CD4-positive, alpha-beta T cell treated with Interferon alpha-2 for 1 hour (primary cell): ENCODE measurements around the gene PTGR3.

Source experiments
- DNase-seq, 2 donors: peaks; one replicate each; pipeline ENCODE4 v3.0.0-alpha.2; 2020 to 2022

The PTGR3 gene

DNA sequence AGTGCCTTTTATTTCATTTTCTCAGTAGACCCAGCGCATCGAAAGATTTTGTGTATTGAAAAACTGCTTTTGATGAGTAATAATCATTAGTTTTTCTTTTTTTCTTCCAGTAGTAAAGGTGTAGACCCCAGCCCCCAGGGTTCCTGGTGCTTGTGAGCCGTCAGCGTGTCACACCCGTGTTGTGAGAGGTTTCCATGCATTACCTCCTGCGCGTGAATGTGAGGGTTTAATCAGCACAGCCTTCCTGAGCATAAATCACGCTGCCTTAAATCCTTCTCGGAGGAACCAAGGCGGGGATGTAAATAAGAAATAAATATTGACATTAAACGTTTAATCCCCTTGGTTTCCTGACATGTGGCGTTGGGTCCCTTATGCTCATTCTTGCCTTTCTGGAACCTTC is 26.0 kb upstream of the PTGR3 start:
- DNase-seq: no peak

DNA sequence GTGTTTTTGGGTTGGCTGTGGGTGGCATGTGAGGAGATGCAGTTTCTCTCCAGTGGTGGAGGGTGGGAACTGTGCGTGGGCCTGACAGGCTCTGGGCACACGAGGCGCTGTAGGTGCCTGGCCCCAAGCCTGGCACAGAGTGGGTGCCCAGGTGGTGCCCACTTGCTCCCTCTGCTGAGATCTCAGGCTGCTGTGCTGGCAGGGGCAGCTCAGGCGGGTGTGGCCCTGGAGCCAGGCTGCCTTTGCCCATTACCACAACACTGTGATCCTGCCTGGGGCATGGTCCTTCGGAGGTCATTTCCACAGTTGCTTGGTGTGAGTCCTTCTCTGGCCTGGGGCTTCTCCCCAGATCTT is 22.1 kb upstream of the PTGR3 start:
- DNase-seq: no peak

DNA sequence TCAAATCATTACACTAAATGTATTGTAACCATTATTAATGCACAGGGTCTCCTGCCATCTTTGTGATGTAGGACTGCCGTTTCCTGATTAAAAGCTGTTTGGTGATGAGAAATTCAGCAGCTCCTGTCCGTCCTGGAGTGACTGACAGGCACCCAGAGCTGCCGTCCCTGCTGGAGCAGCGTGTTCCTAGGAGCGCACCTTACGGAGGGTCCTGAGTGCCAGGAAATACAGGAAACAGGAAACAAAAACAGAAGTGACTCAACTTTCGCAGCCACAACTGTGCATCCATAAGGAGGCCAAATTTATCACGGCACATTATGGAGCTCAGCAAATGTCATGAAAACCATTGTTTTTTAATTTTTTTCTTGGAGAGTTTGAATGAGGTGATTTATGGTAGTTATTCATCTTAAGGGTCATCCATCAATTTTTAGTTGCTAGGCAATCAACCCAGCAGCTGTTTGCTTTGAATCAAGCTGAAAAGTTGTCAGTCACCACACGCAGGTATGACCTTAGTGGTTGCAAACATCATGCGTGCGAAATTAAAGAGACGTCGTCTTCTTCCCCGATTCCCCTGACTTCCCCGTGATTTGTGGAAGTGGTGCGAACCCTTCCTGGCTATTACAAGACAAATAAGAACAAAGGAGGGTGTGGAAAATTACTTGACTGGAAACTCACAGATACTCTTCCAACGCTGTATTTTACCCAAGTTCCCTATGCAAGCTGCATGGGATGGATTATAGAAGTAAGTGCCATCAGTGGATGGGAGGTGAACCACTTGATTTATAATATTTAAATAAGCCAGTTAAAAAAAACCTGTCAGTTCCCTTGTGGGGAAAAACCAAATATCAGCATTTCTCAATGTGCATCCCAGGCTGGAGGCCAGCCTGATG is 21.5 kb upstream of the PTGR3 start:
- no peak for DNase-seq

DNA sequence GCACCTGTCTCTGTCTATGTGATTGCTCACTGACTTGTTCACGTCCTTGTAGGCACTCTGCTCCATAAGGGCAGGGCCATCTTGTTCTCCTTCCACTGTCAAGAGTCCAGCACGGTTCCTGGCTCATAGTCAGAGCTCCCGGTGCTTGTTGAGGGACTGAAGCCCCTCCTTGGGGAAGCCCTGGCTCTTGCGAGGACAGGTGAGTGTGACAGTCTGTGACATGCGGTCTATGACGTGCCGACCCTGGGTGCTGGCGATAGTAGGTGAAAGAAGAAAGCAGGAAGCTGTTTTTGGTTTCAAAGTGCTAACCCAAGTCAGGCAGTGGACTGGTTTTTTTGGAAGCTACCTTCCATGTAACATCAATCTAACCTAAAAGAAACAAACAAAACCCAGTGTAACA is 20.5 kb upstream of the PTGR3 start:
- no peak for DNase-seq

DNA sequence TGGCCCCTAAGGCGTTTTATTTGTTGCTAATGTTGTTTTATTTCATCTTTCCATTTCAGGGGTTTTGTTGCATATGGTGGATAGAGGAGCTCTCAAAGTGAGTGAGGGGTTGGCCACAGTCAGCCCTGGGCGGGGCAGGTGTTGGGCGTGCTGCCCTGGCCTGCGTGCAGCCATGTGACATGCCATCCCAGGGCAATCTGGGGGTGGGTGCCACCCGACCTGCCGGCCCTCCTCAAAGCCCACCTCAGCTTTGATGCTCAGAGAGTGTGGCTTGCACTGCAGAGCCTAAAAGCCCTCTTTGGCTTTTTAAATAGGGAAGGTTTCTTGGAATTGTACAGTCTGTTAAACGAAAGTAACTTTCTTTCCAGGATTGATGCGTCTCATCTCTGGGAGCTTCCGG is 20.0 kb upstream of the PTGR3 start:
- no peak for DNase-seq

DNA sequence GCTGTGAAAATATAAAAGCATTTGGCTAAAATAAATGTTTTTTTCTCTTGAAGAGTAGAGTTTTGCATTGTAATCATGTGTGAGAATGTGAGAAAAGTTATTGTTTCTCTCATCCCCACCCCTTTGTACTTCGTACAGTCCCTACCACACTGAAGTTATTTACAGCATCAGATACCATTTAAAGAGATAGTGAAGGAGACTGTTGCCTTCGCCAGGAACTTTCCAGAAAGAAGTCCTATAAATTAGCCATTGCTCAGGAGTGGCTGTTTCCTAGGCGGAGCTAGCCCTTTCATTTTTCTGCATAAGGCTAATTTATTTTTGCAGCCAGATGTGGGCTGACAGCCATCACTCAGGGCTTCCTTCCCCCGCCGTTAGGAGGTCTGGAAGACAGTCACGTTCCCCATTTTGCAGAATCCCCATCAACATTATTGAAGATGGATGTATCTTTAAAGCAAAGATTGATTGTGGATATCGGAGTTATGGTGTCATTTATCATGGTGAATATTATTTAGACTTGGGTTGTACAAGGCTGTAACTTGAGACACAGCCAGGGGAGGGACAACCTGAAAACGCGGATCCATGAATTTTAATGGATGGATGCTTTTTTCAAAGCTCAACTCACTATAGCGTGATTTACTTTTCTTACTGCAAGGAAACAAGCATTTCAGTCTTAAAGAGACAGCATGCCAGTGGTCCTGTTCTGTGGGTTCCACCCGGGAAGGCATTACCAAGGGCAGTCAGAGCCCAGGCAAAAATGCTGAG is 18.8 kb upstream of the PTGR3 start:
- no peak for DNase-seq

DNA sequence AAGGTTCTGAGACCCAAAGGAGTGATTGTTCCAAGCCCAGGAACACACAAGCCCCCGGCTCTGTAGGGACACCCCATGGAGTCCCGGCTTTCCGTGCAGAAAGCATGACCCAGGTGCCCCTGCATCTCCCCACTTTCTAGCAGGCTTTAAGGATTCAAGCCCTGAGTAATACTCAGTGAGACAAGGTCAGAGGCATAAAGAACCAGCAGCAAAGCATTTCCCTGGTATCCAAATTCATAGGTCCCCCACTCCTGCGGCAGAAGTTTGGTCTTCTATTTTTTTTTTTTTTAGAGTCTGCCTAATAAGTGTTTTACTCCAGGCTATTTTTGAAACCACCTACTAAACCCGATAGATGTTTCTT is 18.0 kb upstream of the PTGR3 start:
- DNase-seq: no peak

DNA sequence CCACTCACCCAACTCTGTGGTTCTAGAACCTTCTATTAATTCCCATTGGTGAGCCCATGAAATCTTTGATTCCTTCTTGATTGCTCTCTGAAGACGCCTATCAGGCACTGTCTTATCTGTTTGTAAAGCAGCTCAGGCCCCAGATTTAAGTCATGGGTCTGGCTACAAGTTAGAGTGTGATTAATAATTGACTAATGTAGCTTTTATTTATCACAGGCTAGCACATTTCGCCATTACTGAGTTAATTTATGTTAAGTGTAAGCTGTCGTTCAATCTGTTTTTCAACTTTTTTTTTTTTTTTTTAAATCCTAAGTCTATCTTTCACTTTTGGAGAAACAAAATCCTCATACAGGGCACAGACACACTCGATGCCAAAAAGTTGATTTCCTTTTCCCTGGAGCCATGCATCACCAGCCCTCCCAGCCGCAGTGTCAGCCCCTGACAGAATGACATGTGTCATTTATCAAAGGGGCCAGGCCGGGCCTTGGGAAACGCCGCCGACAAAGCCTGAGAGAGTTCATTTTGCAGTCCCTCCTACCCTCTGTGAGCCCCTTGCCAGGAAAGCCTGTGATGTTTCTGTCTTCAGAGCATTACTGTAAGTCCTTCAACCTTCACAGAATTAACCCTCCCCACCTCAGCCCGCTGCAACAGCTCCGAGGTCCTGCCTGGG is 17.5 kb upstream of the PTGR3 start:
- no peak for DNase-seq

DNA sequence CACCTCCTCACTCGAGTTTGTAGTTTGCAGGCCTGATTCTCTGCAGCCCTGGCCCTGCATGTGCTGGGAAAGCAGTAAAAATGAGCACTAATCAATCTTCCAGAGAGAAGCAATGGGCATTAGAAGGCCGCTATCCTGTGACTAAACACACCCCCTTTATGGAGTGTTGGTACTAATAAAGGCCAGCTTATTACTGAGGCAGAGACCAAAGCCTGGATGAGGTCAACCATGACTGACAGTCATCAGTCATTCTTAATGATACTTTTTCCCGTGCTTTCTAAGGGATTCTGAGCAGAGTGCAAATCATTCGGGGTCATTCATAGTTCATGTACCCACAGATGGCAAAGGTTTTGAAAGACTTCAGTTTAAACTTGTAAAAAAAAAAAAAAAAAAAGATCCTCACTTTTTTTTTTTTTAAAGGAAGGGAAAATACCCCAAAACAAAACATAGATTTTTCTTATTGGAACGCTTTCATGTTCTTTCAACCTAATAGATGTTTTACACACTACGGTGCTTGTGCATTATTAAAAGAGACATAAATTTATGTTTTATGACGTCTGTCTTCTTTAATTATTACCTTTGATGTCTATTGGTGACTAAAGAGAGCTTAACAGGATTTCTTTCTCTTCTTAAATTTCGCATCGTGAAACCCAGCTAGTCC is 14.9 kb upstream of the PTGR3 start:
- no peak for DNase-seq

DNA sequence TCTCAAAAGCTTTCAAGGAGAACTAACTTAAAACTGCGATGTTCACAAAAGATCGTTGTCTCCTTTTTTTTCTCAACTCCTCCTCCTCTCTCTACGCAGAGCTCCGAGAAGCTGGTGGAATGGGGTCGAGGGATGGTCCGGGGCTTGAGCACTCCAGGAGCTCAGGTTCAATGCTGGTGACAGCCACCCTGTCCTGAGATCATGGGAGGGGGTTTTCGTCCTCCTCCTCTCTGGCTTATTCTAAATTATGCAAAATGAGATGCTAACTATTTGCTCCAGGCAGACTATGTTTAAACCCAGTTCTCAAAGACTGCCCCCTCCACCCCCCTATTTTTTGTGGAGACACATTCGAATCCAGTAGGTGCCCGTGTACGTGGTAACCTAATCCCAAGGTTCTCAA is 13.5 kb upstream of the PTGR3 start:
- DNase-seq: no peak

DNA sequence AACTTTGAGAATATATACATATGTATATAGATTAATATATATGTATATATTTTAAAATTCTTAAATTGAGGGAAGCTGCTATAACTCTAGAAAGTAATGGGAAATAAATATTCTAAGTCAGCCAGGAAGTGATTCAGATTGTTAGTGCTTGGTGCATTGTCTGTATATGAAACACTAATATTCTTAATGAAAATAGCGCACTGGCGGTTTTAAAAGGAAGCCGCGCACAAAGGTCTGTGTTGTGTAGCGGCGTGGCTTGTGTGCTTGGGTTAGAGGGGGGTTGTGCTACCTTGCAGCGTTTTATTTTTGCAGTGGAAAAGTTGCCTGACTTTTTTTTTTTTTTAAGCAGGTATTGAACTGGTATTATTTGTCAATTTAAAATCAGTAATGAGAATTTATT is 13.0 kb upstream of the PTGR3 start:
- DNase-seq: no peak

DNA sequence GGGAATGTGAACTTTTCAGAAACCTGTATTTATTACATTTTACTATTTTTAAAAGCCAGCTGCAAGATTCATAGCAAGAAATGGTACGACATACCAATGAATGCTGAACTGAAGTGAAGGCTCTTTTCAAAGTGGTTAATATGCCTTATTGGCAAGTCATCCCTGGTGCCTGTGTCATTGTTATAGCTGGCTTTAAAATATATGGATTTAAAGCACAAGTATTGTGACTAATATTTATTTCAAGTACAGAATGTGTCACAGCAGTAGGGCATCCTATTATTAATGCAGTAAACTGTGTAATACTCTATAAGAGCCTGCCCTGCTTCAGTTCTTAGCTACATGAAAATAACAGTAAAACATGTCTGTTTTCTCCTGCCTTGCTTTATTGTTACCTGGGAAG is 12.5 kb upstream of the PTGR3 start:
- DNase-seq: no peak

DNA sequence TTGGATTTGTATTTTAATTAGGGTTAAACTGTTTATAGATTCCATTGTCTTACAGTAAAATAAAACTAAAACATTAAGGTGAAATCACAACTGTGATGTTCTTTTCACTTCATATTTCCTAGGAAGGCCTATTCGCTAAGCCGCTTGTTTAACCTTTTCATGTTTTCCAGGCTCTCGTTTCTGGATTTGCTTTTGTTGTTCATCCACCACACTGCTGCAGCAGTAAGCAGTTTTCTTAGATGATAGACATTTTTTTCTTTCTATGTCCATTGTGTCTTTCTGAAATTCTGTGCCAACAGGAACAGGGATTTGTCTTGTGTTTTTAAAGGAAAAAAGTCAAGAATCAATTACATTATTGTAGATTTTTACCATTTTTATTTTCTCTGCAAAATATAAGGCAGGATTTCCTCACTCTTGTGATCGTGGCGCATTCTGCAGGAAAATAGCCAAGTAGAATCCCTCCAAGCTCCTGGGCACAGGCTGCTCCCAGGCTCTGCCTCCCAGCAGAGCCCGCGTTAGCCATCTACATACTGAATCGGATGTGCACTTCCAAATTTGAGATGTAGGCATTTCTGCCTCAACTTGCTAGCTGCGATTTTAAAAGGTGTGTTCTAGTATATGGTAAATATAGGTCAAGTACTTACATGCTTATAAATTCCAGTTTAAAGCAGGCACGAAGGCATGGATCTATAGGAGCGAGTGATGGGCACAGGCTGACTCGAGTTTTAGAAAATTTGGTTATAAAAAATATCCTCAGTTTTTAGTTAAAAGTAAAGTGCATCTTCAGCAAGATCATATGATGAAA is 11.8 kb upstream of the PTGR3 start:
- DNase-seq: no peak

DNA sequence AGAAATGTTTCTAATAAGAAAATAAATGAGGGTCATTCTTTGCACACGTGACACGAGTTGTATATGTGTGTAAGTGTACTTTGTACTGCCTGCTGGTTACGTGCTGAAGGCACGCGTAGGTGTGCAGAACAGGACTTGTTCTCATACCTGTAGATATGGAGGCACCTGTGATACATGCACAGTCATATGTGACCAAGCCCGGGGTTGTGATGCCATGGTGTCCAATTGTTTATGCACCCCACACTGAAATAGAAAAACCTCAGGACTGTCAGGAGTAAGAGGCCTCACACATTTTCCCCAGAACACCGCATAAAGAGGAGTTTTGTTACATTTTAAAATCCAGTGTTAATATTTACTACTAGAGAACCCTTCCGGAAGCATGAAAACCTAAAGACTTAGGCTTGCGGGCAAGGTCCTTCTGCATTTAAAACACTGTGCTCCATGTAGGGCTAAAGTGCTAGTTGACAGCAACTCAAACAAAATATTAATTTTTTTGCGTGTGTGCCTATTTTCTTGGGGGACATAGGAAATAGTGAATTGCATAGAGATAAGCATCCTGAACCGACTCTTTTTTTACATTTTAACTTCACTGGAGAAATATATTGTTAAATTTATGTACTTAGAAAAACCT is 10.9 kb upstream of the PTGR3 start:
- DNase-seq: no peak

DNA sequence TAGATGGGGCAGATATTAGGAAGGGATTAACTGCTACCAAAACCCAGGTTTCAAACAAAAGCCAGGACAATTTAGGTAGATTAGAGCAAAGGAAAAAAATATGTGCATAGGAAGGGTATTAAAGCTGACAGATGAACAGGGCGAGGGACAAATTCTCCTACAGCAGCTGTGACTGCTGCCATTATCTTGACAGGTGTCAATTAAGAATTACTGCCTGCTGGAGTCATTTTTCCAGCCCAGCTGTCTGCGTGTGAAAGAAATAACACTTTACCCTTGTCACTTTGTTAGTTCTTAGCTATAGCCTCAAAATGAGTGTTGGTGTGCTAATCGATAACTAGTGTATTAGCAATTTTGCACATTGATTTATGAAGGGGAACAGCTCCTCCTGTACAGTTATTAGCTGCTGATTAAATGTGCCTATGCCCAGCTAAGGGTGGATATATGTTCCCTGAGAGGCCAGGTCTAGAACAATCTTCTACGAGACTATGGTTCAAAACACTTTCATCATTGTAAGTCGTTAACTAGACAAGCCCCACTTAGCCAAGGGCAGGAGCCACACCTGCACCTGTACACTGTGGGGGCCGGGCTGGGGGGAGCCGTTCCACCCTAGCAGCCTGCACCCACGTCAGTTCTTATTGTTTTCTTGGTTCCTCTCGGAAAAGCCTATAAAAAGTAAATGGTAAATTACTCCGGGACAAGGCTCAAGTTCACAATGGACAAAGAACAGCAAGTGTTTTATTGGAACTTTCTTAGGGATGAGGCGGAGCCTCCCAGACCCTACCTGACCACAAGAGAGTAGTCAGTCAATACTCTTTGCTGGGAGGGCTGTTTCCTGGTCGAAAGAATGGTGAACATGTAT is 9.4 kb upstream of the PTGR3 start:
- DNase-seq: no peak

DNA sequence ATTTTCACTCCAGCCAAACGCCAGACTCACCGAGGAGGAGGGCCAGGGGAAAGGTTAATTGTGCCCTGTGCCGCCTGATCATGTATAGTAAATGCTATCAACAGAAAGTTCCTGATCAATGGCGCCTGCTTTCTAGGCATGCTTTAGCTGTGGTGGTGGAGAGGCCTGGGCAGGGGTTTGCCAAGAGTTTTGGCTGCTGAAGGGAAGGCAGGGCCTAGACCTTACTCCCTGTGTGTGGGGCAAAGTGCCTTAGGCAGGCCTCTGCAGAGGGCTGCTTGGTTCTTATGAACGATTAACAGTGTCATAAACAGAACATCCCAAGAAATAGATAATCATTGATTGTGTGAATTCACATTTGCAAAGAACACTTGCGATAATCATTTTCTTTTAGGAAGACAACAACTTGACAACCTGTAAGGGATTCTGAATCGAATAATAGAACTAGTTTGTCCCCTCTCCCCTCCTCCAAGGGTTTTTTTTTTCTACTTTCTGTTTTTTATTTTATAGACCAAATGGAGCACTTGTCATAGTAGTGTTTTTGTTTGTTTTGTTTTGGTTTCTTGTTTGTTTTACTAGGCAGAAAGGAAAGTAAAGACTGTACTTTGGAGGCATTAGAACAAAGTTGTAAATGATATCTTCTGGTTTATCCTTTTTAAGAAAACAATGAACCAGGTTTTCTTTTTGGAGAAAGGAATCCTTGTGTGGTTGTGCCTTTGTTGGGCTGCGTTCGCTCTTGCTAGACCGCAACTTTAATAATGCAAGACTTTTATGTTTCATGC is 8.2 kb upstream of the PTGR3 start:
- DNase-seq: no peak

DNA sequence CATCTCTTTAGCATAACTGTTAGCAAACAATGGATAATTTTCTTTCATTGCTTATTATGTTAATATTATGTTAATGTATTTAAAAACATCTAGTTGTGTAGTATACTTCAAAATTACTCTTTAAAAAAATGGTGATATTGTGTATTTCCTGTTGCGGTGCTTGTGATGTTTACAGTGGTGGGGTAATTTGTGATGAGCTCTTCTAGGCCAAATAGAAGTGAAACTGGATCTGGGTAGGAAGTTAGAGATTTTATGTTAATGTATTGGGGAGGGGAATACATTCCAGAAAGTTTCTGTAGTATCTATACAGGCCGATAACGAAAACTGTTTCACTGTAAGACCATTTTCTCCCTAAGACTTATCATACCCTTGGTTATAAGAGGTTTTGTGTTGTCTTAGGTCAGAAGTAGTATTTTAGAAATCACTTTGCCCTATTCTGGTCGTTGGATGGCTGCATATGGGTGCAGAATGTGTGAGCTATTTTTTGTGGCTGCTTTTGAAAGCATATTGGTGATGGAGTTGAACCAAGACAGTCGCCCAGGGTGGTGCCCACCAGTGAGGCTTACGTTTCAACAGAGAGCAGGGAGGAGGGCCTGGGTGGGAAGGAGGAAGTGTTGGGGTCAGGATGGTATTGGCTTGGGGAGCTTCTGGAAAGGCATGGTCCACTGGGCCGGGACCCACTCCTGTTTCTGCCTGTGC is 7.4 kb upstream of the PTGR3 start:
- peak in 1 of 2 donors; percentile 69 for DNase-seq

DNA sequence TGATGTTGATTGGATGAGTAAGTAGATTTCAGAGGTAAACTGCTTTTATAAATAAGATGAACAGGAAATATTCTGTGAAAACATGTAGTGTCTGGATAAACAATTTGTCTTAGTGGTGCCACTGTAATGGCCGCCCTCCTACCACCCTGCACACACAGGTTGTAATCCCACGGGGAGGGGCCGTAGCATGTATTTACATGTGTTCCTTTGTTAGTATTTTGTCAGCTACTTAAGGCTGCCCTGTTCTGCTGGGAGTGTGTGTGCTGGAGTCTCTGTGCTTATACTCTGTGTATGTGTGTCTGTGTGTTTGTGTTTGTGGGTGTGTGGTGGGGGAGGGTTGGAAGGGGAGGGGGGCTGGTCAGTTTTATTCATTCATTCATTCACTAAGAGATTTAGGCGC is 6.7 kb upstream of the PTGR3 start:
- no peak for DNase-seq

DNA sequence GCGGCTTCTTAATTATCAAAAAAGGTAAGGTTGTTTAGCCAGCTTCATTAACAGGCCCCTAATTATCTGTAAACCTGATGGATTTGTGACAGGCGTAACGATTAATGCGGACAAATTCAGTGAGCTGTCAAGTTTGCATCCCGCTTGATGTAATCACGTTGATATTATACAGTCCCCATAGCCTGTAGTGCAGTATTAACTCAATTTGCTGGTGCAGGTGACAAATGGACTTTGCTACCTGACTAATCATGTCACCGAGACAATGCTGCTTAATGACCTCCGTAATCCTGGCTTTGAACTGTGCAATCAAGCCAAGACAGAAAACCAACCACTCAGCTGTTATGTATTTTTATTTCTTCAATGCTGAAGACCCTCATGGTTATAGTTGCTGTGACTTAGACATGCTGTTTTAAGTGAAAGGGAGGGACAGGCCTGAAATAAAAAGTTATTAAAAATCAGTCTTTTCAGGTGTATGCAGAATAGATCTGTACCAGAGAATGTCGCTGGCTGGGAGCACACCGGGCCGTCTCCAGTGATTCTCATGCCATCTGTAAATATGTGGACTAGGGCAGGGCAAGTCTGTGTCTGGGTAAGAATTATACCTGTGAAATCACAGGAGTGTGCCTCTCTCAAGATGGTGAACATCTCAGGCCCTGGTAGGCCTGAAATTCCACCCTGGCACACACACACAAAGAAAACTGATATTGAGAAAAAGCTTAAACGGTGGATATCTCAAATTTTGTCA is 6.0 kb upstream of the PTGR3 start:
- no peak for DNase-seq
